ENCODE results near the gene MMP28. TPM values are rescaled to one million over a fixed set of nuclear protein-coding genes. Genes with fewer than 3 reads are reported as not detected.
A peak's percentile ranks its signal among the peaks of the same experiment; 100 is the strongest.

The MMP28 gene
- 1 to 10 TPM; 1.4 to 1.5 (median 1.4) TPM for polyA plus RNA-seq (ENCODE audit: insufficient read length in 3 of 3)

DNA sequence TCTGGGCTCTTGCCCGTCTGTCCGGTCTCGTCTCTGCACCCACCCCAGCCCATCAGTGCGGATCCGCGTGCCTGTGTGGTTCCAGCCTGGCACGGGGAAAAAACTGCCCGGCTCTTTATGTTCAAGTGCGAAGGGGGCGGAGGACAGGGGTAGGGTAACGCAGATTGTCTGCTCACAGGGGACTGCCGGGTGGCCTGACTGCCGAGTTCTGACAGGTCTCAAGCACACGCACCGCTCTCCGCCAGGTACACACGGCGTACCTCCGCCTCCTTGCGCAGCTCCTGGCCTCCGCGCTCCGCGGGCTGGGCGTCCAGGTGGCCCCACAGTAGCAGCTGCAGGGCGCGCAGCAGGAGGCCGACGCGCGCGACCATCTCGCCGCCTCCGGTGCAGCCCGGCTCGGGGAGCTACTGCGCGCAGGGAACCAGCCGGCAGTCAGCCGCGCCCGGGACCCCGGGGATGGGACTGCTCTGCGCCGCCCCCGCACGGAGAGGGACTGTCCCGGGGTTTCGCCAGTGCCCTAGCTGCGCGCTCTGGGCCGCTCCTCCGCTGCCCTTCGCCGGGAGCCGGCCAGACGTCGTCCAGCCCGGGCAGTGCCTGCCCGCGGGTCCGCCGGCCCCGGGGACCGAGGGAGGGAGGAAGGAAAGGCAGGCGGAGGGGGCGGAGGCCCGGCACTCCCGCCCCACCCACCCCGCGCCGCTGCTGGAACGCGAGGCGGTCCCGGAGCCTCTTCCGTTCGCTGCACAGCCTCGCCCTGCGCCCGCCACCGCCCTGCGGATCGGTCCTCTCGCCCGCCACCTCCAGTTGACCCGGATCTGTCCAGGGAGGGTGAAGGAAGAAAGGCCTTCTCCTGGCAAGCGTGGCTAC is at the start of gene MMP28:
MMP28 (minus strand) TSS at position 635 of the 864 bp plus-strand sequence; CDS start at position 371, 264 bp downstream.
- DNase-seq (ENCODE audit: low read depth in 3 of 3, low spot score in 2 of 3), result no peak

GRCh38 chr17:35844547-35844946 is 49.1 kb upstream of the MMP28 start:
- DNase-seq (ENCODE audit: low read depth in 3 of 3, low spot score in 2 of 3), result no peak

GRCh38 chr17:35843698-35844097 is 48.3 kb upstream of the MMP28 start:
- no peak for DNase-seq (ENCODE audit: low read depth in 3 of 3, low spot score in 2 of 3)

DNA sequence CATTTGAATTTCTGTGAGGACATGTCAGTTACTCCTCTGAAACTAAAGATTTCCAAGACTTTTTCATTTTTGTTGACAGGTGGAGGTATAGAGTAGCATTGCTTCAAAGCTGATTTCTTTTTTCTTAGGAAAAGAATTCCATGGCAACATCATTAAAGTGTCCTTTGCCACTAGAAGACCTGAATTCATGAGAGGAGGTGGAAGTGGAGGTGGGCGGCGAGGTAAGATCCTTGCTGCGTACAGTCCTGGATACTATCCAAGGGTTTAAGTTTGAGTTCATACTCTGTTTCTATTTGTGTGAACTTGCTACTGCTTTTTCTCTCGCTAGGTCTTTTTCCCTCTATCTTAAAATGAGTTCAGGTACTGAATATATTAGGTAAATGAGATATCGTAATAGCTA is 46.8 kb upstream of the MMP28 start:
- no peak for DNase-seq (ENCODE audit: low read depth in 3 of 3, low spot score in 2 of 3)

GRCh38 chr17:35841505-35841904 is 46.1 kb upstream of the MMP28 start:
- DNase-seq (ENCODE audit: low read depth in 3 of 3, low spot score in 2 of 3), result no peak

DNA sequence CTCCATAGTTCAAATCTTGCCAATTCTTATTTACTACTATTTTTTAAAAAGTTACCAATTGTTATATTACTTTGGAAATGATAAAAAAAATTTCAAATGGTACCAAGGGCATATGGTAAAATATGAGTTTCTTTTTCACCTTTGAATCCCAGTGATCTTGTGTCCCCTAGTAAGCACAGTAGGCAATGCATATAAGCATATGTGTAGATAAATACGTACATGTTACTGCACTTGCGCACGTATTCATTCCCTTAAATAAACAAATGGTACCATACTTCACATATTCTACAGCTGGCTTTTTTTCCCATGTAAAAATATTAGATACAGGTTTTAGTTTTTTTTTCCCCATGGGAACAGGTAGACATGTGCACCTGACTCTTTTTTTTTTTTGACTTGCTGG is 45.7 kb upstream of the MMP28 start:
- DNase-seq (ENCODE audit: low read depth in 3 of 3, low spot score in 2 of 3), result no peak

DNA sequence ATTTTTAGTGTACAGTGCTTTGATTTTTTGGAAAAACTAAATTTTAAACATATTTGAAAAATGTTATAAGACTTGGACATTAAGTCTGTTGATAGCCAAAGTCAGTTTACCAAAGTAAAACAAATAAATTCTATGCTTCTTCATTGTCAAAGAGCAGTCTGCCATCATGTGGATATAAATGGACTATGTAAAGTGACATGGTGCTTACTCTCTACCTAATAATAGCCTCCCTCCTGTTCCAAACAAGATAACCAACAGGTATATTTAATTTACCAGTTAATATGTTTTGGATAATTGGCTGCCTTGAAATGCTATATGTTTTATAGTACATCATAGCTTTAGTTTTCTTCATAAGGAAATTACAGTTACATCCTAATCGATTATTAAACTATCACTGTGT is 29.8 kb upstream of the MMP28 start:
- DNase-seq (ENCODE audit: low read depth in 3 of 3, low spot score in 2 of 3), result no peak

DNA sequence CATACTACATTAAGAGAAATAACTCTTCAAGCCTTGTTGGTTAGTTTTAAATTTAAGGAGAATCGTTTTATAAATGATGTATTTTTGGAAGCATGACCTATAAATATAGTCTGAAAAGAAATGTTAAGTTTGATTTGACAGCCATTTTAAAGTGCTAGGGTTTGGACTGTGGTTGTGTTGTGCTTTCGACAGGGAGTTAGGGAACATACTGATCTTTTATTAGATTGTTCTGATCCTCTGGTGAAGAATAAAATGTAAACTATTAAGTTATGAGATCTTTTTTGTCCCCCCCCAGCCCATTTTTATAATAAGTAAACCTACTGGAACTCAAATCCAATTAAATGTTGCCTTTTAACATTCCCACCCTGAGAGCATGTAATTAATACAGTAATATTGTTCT is 25.9 kb upstream of the MMP28 start:
- no peak for DNase-seq (ENCODE audit: low read depth in 3 of 3, low spot score in 2 of 3)

DNA sequence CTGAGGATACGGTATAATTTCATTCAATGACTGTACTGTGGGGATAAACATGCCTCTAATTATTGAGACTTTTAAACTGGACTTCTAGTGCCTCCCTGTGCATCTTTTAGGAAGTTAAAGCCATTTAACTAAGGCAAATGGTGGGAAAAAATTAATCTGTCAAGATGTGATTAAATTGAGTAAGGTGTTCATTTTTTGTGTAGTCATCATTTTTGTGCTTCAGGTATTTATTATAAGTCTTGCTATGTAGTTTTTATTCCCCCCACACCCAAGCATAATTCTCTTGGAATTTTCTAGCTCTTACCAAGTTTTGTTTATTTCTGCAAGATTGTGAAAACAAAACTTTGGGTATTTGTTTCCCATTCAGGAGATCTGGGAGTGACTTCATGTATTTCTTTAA is 24.0 kb upstream of the MMP28 start:
- no peak for DNase-seq (ENCODE audit: low read depth in 3 of 3, low spot score in 2 of 3)

- DNase-seq (ENCODE audit: low read depth in 3 of 3, low spot score in 2 of 3), result no peak
Observed at GRCh38 chr17:35817196-35817595, 21.8 kb upstream of the MMP28 start.

GRCh38 chr17:35816723-35817122 is 21.3 kb upstream of the MMP28 start:
- no peak for DNase-seq (ENCODE audit: low read depth in 3 of 3, low spot score in 2 of 3)

DNA sequence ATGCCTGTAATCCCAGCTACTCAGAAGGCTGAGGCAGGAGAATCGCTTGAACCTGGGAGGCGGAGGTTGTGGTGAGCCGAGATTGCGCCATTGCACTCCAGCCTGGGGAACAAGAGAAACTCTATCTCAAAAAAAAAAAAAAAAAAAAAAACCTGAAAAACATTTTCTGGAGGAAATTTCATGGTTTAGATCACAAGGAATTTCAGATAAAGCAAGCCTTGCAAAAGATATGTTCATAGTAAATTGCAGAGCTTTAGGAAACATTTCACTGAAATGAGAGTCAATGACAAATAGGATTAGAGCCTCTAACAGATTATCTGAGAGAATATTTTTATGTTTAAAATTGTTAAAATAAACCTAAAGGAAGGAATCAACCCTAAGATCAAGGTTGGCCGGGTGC is 17.0 kb upstream of the MMP28 start:
- DNase-seq (ENCODE audit: low read depth in 3 of 3, low spot score in 2 of 3), result no peak

GRCh38 chr17:35811759-35812158 is 16.3 kb upstream of the MMP28 start:
- DNase-seq (ENCODE audit: low read depth in 3 of 3, low spot score in 2 of 3), result no peak

- no peak for DNase-seq (ENCODE audit: low read depth in 3 of 3, low spot score in 2 of 3)
Observed at GRCh38 chr17:35809855-35810461, 14.5 kb upstream of the MMP28 start.

- peak; percentile 91 to 95 (median 95) for DNase-seq (ENCODE audit: low read depth in 3 of 3, low spot score in 2 of 3)
Observed at GRCh38 chr17:35808962-35809854, 13.8 kb upstream of the MMP28 start, which contains the start of gene TAF15. TSS of gene TAF15 (plus strand) at chr17:35809484. CDS start at chr17:35809570, 86 bp downstream.

- no peak for DNase-seq (ENCODE audit: low read depth in 3 of 3, low spot score in 2 of 3)
Observed at GRCh38 chr17:35808240-35808961, 13.0 kb upstream of the MMP28 start.

GRCh38 chr17:35807371-35808144 is 12.1 kb upstream of the MMP28 start:
- no peak for DNase-seq (ENCODE audit: low read depth in 3 of 3, low spot score in 2 of 3)

- DNase-seq (ENCODE audit: low read depth in 3 of 3, low spot score in 2 of 3), result peak in 2 of 3 donors; percentile 67
Observed at GRCh38 chr17:35804658-35805192, 9.3 kb upstream of the MMP28 start.

DNA sequence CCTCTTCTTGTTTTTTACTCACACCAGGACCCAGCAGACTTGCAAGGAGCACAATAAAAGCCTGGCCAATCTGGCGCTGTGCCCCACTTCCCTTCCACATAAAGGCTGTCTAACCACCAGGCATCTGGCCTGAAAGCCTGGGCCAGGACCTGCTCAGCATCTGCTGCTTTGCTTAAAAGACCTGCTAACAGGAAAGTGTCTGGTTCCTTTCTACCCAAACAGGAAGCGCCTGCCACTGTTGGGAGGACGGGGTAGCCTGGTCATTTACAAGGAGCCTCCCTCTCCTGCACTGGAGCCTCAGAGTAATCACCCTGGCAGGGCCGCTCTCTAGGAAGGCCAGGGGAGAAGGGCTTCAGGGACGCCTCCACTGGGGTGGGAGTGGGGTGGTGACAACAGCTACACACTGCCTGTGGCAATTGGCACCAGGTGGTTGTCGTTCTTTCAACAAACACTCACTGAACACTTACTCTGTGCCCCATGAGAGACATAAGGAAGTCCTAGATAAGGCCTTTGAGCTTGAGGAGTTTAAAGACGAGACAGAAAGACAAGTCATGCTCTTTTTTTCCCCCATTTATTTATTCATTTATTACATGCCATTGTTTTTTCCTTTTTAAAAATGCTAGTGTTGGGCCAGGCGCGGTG is 6.3 kb upstream of the MMP28 start:
- no peak for DNase-seq (ENCODE audit: low read depth in 3 of 3, low spot score in 2 of 3)

All from right renal cortex interstitium (tissue), 3 donors.